ENCODE data around the gene PLXNA1.

GRCh38 chr3:127026036-127026435, 43.1 kb downstream of the PLXNA1 start:
- TF ChIP-seq POLR2A (IDR thresholded peaks at IDR 0.05; ENCODE audit: extremely low read depth, insufficient read length): no peak
- no peak for TF ChIP-seq CTCF (IDR thresholded peaks at IDR 0.05; ENCODE audit: low read depth, low read length)
- no peak for TF ChIP-seq MYC (IDR thresholded peaks at IDR 0.05; ENCODE audit: low read depth, low read length)
- TF ChIP-seq MAX (IDR thresholded peaks at IDR 0.05; ENCODE audit: low read depth, low read length): no peak
